Tibial artery (tissue), 4 donors: ENCODE measurements around the gene WDR7.

Experiments
- DNase-seq, 2 donors: peaks; one replicate each; pipeline ENCODE4 v3.0.0-alpha.2; 2019
- H3K27ac ChIP-seq, 2 donors: fragments of 200-600 bp; sonication (generic) in 1 of 2; 1 replicate in 1 of 2; 2 replicates in 1 of 2; pipeline ENCODE4 v1.5.1; 2018 to 2019; ENCODE audit warnings: mild to moderate bottlenecking in 1 of 2
- H3K27me3 ChIP-seq, 2 donors: fragments of 200-600 bp; sonication (generic) in 1 of 2; one replicate each; pipeline versions ENCODE4 v1.5.1 to v1.6.0; 2016 to 2019
- H3K36me3 ChIP-seq, 3 donors: fragments of 200-600 bp; sonication (generic) in 2 of 3; one replicate each; pipeline ENCODE4 v1.5.1; 2016 to 2019; ENCODE audit warnings: mild to moderate bottlenecking in 2 of 3
- H3K4me1 ChIP-seq, 4 donors: fragments of 200-600 bp; sonication (generic) in 2 of 4; 1 replicate in 3 of 4; 2 replicates in 1 of 4; pipeline ENCODE4 v1.5.1; 2016 to 2019
- H3K4me3 ChIP-seq, 2 donors: fragments of 200-600 bp; sonication (generic) in 1 of 2; 1 replicate in 1 of 2; 2 replicates in 1 of 2; pipeline ENCODE4 v1.5.1; 2018 to 2019; ENCODE audit warnings: mild to moderate bottlenecking in 2 of 2
- H3K9me3 ChIP-seq, 3 donors: fragments of 200-600 bp; sonication (generic) in 1 of 3; one replicate each; pipeline ENCODE4 v1.5.1; 2016 to 2019
- intact Hi-C: fragments of 100-400 bp; cut with DNase I; formaldehyde crosslinking; loops from one replicate; pipeline ENCODE4 v1.15.0; 2023; ENCODE audit warnings: low total_unique reads
- TF ChIP-seq, protein P1 (sequence below), 2 experiments: fragments of 200-600 bp in 1 of 2; fragments of 450-650 bp in 1 of 2; IDR thresholded peaks; one replicate each; pipeline ENCODE4 v1.5.1; 2017 to 2019; ENCODE audit warnings: antibody characterized with exemption in 2 of 2, mild to moderate bottlenecking in 1 of 2, moderate library complexity in 1 of 2

Gene WDR7

GRCh38 chr18:57004366-57005121 lies 353.4 kb downstream of the WDR7 start:
- TF ChIP-seq, protein P1, sequence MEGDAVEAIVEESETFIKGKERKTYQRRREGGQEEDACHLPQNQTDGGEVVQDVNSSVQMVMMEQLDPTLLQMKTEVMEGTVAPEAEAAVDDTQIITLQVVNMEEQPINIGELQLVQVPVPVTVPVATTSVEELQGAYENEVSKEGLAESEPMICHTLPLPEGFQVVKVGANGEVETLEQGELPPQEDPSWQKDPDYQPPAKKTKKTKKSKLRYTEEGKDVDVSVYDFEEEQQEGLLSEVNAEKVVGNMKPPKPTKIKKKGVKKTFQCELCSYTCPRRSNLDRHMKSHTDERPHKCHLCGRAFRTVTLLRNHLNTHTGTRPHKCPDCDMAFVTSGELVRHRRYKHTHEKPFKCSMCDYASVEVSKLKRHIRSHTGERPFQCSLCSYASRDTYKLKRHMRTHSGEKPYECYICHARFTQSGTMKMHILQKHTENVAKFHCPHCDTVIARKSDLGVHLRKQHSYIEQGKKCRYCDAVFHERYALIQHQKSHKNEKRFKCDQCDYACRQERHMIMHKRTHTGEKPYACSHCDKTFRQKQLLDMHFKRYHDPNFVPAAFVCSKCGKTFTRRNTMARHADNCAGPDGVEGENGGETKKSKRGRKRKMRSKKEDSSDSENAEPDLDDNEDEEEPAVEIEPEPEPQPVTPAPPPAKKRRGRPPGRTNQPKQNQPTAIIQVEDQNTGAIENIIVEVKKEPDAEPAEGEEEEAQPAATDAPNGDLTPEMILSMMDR (IDR thresholded peaks at IDR 0.05), result no peak
- peak overlapping the region in 1 of 2 donors; percentile 16 for H3K27ac ChIP-seq
- DNase-seq, result no peak
- intact Hi-C loops, result no loop called here
- H3K4me1 ChIP-seq, result peaks cover 0 to 44% (median 10%) of the 10 kb centered on the region in 4 donors
- no peaks in the 10 kb centered on the region for H3K36me3 ChIP-seq
- H3K9me3 ChIP-seq, result no peaks in the 10 kb centered on the region
- H3K27me3 ChIP-seq, result no peaks in the 10 kb centered on the region
- H3K4me3 ChIP-seq, result no peak overlapping the region

GRCh38 chr18:57008001-57008686 lies 357.0 kb downstream of the WDR7 start:
- TF ChIP-seq, protein P1 (IDR thresholded peaks at IDR 0.05), result no peak
- DNase-seq, result peak in 1 of 2 donors; percentile 23
- intact Hi-C loops, result no loop called here
- no peak overlapping the region for H3K4me3 ChIP-seq
- peaks cover 0 to 23% (median 9%) of the 10 kb centered on the region in 4 donors for H3K4me1 ChIP-seq
- H3K27me3 ChIP-seq, result no peaks in the 10 kb centered on the region
- no peaks in the 10 kb centered on the region for H3K36me3 ChIP-seq
- H3K9me3 ChIP-seq, result no peaks in the 10 kb centered on the region
- H3K27ac ChIP-seq, result no peak overlapping the region

DNA sequence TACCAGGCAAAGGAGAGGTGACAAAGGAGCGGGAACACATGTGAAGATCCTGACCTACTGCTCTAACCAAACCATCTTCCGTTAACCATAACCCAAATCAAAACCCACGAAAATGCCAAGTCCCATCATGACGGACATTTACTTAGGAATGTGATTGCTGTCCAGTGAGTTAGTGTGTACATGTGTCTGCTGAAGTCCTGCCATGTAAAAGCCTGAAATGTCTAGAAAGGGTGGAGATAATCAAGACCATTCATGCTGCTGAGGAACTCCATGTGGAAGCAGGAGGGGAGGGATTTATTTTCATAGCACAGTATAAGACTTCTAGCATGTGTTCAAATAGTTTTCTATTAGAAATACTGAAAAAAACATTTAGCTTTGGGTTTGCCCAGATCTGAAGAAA lies 358.7 kb downstream of the WDR7 start:
- no peak overlapping the region for H3K27ac ChIP-seq
- no peak for DNase-seq
- no peaks in the 10 kb centered on the region for H3K36me3 ChIP-seq
- intact Hi-C loops, result no loop called here
- TF ChIP-seq, protein P1 (IDR thresholded peaks at IDR 0.05), result no peak
- no peak overlapping the region for H3K4me3 ChIP-seq
- H3K9me3 ChIP-seq, result no peaks in the 10 kb centered on the region
- H3K4me1 ChIP-seq, result peaks cover 0 to 6% (median 1%) of the 10 kb centered on the region in 4 donors
- no peaks in the 10 kb centered on the region for H3K27me3 ChIP-seq

DNA sequence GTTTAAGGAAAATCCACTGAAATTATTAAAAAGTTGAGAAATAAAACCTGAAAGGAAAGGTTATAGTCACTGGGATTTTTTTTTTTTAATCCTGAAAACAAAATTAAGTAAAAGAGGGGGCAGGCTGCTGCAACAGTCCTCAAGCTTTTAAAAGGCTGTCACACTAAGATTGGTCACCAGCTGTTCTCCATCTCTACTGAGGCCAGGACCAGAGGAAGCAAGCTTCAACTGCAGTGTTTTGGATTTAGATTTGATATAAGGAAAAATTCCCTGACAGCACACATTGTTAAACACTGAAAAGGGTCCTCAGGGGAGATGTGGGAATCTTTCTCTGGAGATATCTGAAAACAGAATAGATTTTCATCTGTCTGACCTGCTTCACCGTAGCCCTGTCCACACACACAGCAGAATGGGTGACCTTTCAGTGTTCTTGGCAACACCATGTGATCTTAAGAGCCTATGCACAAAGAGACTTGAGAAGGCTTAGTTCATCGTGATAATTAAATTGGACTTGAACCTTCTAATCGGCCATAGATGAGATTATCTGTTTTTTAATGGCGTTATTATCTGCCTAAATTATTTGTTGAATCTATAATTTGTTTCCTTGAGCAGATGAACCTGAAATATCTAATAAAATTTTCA lies 363.7 kb downstream of the WDR7 start:
- no peak for DNase-seq

DNA sequence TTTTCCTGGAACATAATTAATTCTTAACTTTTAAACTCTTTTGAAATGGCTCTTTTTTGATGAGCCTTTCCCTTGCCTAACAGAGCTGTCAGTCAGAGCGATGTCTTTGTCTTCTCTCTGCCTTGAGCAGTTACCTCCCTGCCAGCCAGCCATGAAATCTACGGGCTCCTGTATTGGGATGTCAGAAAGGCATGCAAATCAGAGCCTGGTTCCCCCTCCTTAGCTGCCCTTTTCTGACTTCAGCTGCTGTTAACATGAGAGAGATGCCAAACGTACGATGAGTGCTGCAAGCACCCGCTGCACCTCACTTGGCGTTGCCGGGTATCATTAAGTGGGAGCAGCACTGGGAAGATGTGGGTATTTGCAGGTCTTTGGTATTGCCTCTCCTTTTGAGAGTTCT lies 364.3 kb downstream of the WDR7 start:
- Histone ChIP-seq H3K27me3 (no peaks in the 10 kb centered on the region), H3K27ac (no peak overlapping the region), H3K4me3 (no peak overlapping the region), H3K4me1 (no peaks in the 10 kb centered on the region), H3K9me3 (no peaks in the 10 kb centered on the region), H3K36me3 (peaks cover 0 to 2% (median under 1%) of the 10 kb centered on the region in 3 donors)
- TF ChIP-seq, protein P1 (IDR thresholded peaks at IDR 0.05), result no peak
- intact Hi-C loops, result no loop called here
- DNase-seq, result no peak

More for the DNA sequence above, 363.7 kb downstream of the WDR7 start:
- H3K36me3 ChIP-seq, result no peaks in the 10 kb centered on the region
- no peak overlapping the region for H3K27ac ChIP-seq
- TF ChIP-seq, protein P1 (IDR thresholded peaks at IDR 0.05), result no peak
- no peak overlapping the region for H3K4me3 ChIP-seq
- H3K4me1 ChIP-seq, result no peaks in the 10 kb centered on the region
- intact Hi-C loops, result no loop called here
- no peaks in the 10 kb centered on the region for H3K27me3 ChIP-seq
- no peaks in the 10 kb centered on the region for H3K9me3 ChIP-seq
